ENCODE data around the gene KIF6. TPM values are rescaled to one million over a fixed set of nuclear protein-coding genes. Genes with fewer than 3 reads are reported as not detected.

Gene KIF6
- total RNA-seq, 1 donor from 2014 or later, result not detected

- no peak overlapping the region for H3K27ac ChIP-seq
- intact Hi-C loops (cut with DNase I), result no loop called here
- no peaks in the 10 kb centered on the region for H3K9me3 ChIP-seq
- TF ChIP-seq POLR2AphosphoS5 (IDR thresholded peaks at IDR 0.05; ENCODE audit: insufficient read depth in 1 of 2, low read depth in 1 of 2), result no peak
- no peak for TF ChIP-seq POLR2A (IDR thresholded peaks at IDR 0.05)
- no peak for TF ChIP-seq CTCF (IDR thresholded peaks at IDR 0.05)
- H3K4me1 ChIP-seq, result no peaks in the 10 kb centered on the region
- no peaks in the 10 kb centered on the region for H3K27me3 ChIP-seq
- H3K4me3 ChIP-seq, result no peak overlapping the region
- no peaks in the 10 kb centered on the region for H3K36me3 ChIP-seq
- no peak for DNase-seq (ENCODE audit: extremely low spot score in 2 of 2)
Measured at GRCh38 chr6:39520916-39521315, 204.3 kb downstream of the KIF6 start.

GRCh38 chr6:39520411-39520810, 204.8 kb downstream of the KIF6 start:
- Histone ChIP-seq H3K4me1 (no peaks in the 10 kb centered on the region), H3K36me3 (no peaks in the 10 kb centered on the region), H3K27me3 (no peaks in the 10 kb centered on the region), H3K4me3 (no peak overlapping the region), H3K27ac (no peak overlapping the region), H3K9me3 (no peaks in the 10 kb centered on the region)
- TF ChIP-seq POLR2A (IDR thresholded peaks at IDR 0.05), result no peak
- no peak for TF ChIP-seq CTCF (IDR thresholded peaks at IDR 0.05)
- no peak for TF ChIP-seq POLR2AphosphoS5 (IDR thresholded peaks at IDR 0.05; ENCODE audit: insufficient read depth in 1 of 2, low read depth in 1 of 2)
- no peak for DNase-seq (ENCODE audit: extremely low spot score in 2 of 2)
- intact Hi-C loops (cut with DNase I), result no loop called here

GRCh38 chr6:39518221-39518620, 207.0 kb downstream of the KIF6 start:
- Histone ChIP-seq H3K36me3 (no peaks in the 10 kb centered on the region), H3K4me3 (no peak overlapping the region), H3K27ac (no peak overlapping the region), H3K9me3 (no peaks in the 10 kb centered on the region), H3K4me1 (no peaks in the 10 kb centered on the region), H3K27me3 (no peaks in the 10 kb centered on the region)
- intact Hi-C loops (cut with DNase I), result no loop called here
- DNase-seq (ENCODE audit: extremely low spot score in 2 of 2), result no peak
- no peak for TF ChIP-seq POLR2AphosphoS5 (IDR thresholded peaks at IDR 0.05; ENCODE audit: insufficient read depth in 1 of 2, low read depth in 1 of 2)

- no peaks in the 10 kb centered on the region for H3K27me3 ChIP-seq
- H3K27ac ChIP-seq, result no peak overlapping the region
- no peaks in the 10 kb centered on the region for H3K4me1 ChIP-seq
- no peak overlapping the region for H3K4me3 ChIP-seq
- no peaks in the 10 kb centered on the region for H3K36me3 ChIP-seq
- no peak for DNase-seq (ENCODE audit: extremely low spot score in 2 of 2)
- intact Hi-C loops (cut with DNase I), result no loop called here
- H3K9me3 ChIP-seq, result no peaks in the 10 kb centered on the region
- no peak for TF ChIP-seq POLR2A (IDR thresholded peaks at IDR 0.05)
- no peak for TF ChIP-seq CTCF (IDR thresholded peaks at IDR 0.05)
- TF ChIP-seq POLR2AphosphoS5 (IDR thresholded peaks at IDR 0.05; ENCODE audit: insufficient read depth in 1 of 2, low read depth in 1 of 2), result no peak
Measured at GRCh38 chr6:39517756-39518155, 207.5 kb downstream of the KIF6 start.

- Histone ChIP-seq H3K4me3 (no peak overlapping the region), H3K9me3 (no peaks in the 10 kb centered on the region)
- DNase-seq (ENCODE audit: extremely low spot score in 2 of 2), result no peak
Measured at GRCh38 chr6:39516471-39516870, 208.7 kb downstream of the KIF6 start.

More at GRCh38 chr6:39516471-39516870, 208.7 kb downstream of the KIF6 start:
- intact Hi-C loops (cut with DNase I), result no loop called here
- no peak for TF ChIP-seq POLR2A (IDR thresholded peaks at IDR 0.05)
- TF ChIP-seq CTCF (IDR thresholded peaks at IDR 0.05), result no peak
- no peaks in the 10 kb centered on the region for H3K4me1 ChIP-seq
- H3K36me3 ChIP-seq, result no peaks in the 10 kb centered on the region
- H3K27me3 ChIP-seq, result no peaks in the 10 kb centered on the region
- no peak overlapping the region for H3K27ac ChIP-seq
